Gastrocnemius medialis (tissue), 4 donors: Measurements from ENCODE around the gene NHLRC4. TPM values are rescaled to one million over a fixed set of nuclear protein-coding genes. Genes with fewer than 3 reads are reported as not detected.

Experiments
- ATAC-seq, 2 donors: fragments of 150-250 bp; one replicate each; pipeline ENCODE4 v1.9.1; 2016
- DNase-seq, 2 donors: peaks; one replicate each; pipeline ENCODE4 v3.0.0-alpha.2; 2019
- H3K27ac ChIP-seq, 4 donors: fragments of 200-600 bp; sonication (generic); 1 replicate in 1 of 4; 2 replicates in 3 of 4; pipeline ENCODE4 v1.5.1; 2016 to 2018; ENCODE audit warnings: mild to moderate bottlenecking in 2 of 4, moderate library complexity in 1 of 4
- H3K27me3 ChIP-seq, 3 donors: fragments of 200-600 bp; sonication (generic) in 2 of 3; 1 replicate in 1 of 3; 2 replicates in 2 of 3; pipeline versions ENCODE4 v1.5.1 to v1.6.0; 2016 to 2019; ENCODE audit warnings: mild to moderate bottlenecking in 1 of 3, moderate library complexity in 1 of 3
- H3K36me3 ChIP-seq, 2 donors: fragments of 200-600 bp; sonication (generic) in 1 of 2; one replicate each; pipeline ENCODE4 v1.5.1; 2017 to 2018
- H3K4me1 ChIP-seq, 2 donors: fragments of 200-600 bp; sonication (generic) in 1 of 2; one replicate each; pipeline ENCODE4 v1.5.1; 2016 to 2017; ENCODE audit warnings: mild to moderate bottlenecking in 2 of 2
- H3K4me3 ChIP-seq, 4 donors: fragments of 200-600 bp; sonication (generic) in 3 of 4; 1 replicate in 1 of 4; 2 replicates in 3 of 4; pipeline ENCODE4 v1.5.1; 2016 to 2019; ENCODE audit warnings: mild to moderate bottlenecking in 2 of 4
- H3K9me3 ChIP-seq, 3 donors: fragments of 200-600 bp; sonication (generic) in 2 of 3; 1 replicate in 1 of 3; 2 replicates in 2 of 3; pipeline ENCODE4 v1.5.1; 2016 to 2019
- POLR2A ChIP-seq, 2 donors: fragments of 450-650 bp; IDR thresholded peaks; one replicate each; pipeline ENCODE4 v1.6.1; 2017; ENCODE audit warnings: antibody characterized with exemption in 2 of 2, mild to moderate bottlenecking in 2 of 2, moderate library complexity in 2 of 2
- in situ Hi-C, 4 donors: fragments of 200-750 bp; cut with MboI; loops; one replicate each; pipeline versions ENCODE4 v1.15.0 to v1.8.0; 2017; ENCODE audit warnings: low sequenced_read_pairs in 4 of 4
- intact Hi-C: fragments of 100-400 bp; cut with DNase I; formaldehyde crosslinking; loops from one replicate; pipeline ENCODE4 v1.15.1; 2023; ENCODE audit warnings: low total_unique reads
- total RNA-seq, 4 donors: library from RNA; depleted of rRNA; stranded (reverse); fragments of >200 nt; gene quantifications; one replicate each; pipeline versions ENCODE4 v1.1.0 to v1.2.3, GENCODE V29; 2016
- TF ChIP-seq, protein P1 (sequence below), 5 experiments: fragments of 450-650 bp in 3 of 5; fragments of 200-600 bp in 2 of 5; sonication (generic) in 2 of 5; IDR thresholded peaks in 4 of 5; conservative IDR thresholded peaks in 1 of 5; 1 replicate in 4 of 5; 2 replicates in 1 of 5; pipeline ENCODE4 v1.5.1; 2016 to 2019; ENCODE audit warnings: antibody characterized with exemption in 5 of 5, mild to moderate bottlenecking in 3 of 5, moderate library complexity in 3 of 5

NHLRC4 gene
- total RNA-seq, 4 donors from 2014 or later, result 0.42 to 0.56 (median 0.48) TPM

DNA sequence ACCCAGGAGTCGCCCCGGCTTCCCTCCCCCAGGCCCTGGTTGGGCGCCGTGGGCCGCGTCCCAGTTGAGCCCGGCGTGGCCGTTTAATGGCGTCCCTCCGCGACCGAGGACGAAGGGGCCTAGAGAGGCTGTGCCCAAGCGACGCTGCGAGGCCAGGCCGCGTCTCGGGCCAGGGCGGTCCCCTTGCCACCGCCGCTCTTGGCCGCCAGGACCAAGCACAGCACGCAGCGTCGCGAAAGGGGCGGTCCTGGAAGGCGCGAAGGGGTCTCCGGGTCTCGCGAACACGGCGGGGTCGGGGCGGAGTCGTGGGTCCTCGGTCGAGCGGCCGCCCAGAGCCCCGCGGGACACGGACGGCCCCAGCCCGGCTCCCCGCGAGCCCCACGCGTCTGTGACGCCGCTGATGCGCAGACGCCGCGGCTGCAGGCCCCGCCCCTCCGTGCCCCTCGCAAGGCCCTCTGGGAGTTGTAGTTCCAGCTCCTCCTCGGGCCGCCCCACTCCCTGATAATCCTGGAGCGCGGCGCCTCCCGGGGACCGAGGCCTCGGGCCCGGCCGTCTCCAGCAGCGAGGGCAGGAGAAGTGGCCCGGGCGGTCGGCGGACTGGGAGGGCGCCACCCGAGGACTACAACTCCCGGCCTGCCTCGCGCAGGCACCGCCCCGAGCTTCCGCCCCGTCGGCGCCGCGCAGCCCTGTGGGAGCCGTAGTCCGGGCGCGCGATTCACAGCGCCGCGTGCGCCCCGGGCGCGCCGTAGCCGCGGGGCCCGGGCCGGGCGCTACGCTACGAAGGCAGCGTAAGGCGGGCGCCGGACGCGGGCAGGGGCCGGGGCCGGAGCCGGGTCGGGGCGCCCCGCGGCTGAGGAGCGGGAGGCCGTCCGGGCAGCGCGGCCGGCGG lies 39.5 kb upstream of the NHLRC4 start, which contains the start of gene CAPN15:
TSS of gene CAPN15 (plus strand) at position 698 of the 889 bp plus-strand sequence. CDS start 19,127 bp downstream, outside the sequence.
- Histone ChIP-seq H3K36me3 (no peaks in the 10 kb centered on the region), H3K4me3 (peak within 1 kb of the TSS; percentile 77 to 87 (median 83)), H3K27ac (peak within 1 kb of the TSS; percentile 94 to 100 (median 98)), H3K4me1 (peaks cover 32 to 42% of the 10 kb centered on the region in 2 donors), H3K9me3 (no peaks in the 10 kb centered on the region), H3K27me3 (no peaks in the 10 kb centered on the region)
- DNase-seq (peak; percentile 70 to 83), ATAC-seq (peak; percentile 82 to 83)
- in situ Hi-C loops, result no loop called here
- intact Hi-C loops, result loop anchor here (2.0 kb wide), 2 partner anchors 102 to 110 kb away; partner anchors contain the start of genes METTL26 and RAB11FIP3
- peak; percentile 93 for TF ChIP-seq POLR2A (IDR thresholded peaks at IDR 0.05)
- TF ChIP-seq, protein P1, sequence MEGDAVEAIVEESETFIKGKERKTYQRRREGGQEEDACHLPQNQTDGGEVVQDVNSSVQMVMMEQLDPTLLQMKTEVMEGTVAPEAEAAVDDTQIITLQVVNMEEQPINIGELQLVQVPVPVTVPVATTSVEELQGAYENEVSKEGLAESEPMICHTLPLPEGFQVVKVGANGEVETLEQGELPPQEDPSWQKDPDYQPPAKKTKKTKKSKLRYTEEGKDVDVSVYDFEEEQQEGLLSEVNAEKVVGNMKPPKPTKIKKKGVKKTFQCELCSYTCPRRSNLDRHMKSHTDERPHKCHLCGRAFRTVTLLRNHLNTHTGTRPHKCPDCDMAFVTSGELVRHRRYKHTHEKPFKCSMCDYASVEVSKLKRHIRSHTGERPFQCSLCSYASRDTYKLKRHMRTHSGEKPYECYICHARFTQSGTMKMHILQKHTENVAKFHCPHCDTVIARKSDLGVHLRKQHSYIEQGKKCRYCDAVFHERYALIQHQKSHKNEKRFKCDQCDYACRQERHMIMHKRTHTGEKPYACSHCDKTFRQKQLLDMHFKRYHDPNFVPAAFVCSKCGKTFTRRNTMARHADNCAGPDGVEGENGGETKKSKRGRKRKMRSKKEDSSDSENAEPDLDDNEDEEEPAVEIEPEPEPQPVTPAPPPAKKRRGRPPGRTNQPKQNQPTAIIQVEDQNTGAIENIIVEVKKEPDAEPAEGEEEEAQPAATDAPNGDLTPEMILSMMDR (IDR thresholded peaks at IDR 0.05 in 4 of 5, conservative IDR thresholded peaks at IDR 0.05 in 1 of 5), result peak; percentile 26 to 57 (median 40)

- peaks cover 39 to 44% of the 10 kb centered on the region in 2 donors for H3K4me1 ChIP-seq
- peak overlapping the region; percentile 71 to 84 (median 74) for H3K4me3 ChIP-seq
- in situ Hi-C loops, result no loop called here
- no peaks in the 10 kb centered on the region for H3K9me3 ChIP-seq
- DNase-seq (no peak), ATAC-seq (peak; percentile 2 to 3)
- H3K36me3 ChIP-seq, result no peaks in the 10 kb centered on the region
- TF ChIP-seq, protein P1 (IDR thresholded peaks at IDR 0.05 in 4 of 5, conservative IDR thresholded peaks at IDR 0.05 in 1 of 5), result no peak
- TF ChIP-seq POLR2A (IDR thresholded peaks at IDR 0.05), result no peak
- intact Hi-C loops, result no loop called here
- H3K27ac ChIP-seq, result peak overlapping the region; percentile 87 to 99 (median 92)
- H3K27me3 ChIP-seq, result no peaks in the 10 kb centered on the region
Measured at GRCh38 chr16:528111-529011, 38.4 kb upstream of the NHLRC4 start.

- H3K9me3 ChIP-seq, result no peaks in the 10 kb centered on the region
- H3K27me3 ChIP-seq, result no peaks in the 10 kb centered on the region
- H3K4me1 ChIP-seq, result peaks cover 46 to 52% of the 10 kb centered on the region in 2 donors
- TF ChIP-seq, protein P1 (IDR thresholded peaks at IDR 0.05 in 4 of 5, conservative IDR thresholded peaks at IDR 0.05 in 1 of 5), result no peak
- TF ChIP-seq POLR2A (IDR thresholded peaks at IDR 0.05), result no peak
- peak overlapping the region; percentile 87 to 99 (median 92) for H3K27ac ChIP-seq
- intact Hi-C loops (no loop called here), in situ Hi-C loops (no loop called here)
- H3K36me3 ChIP-seq, result no peaks in the 10 kb centered on the region
- DNase-seq, result no peak
- peak overlapping the region; percentile 71 to 84 (median 74) for H3K4me3 ChIP-seq
- ATAC-seq, result no peak
Measured at GRCh38 chr16:529012-529575, 37.7 kb upstream of the NHLRC4 start.

GRCh38 chr16:530111-530817 lies 36.5 kb upstream of the NHLRC4 start:
- intact Hi-C loops (no loop called here), in situ Hi-C loops (no loop called here)
- Histone ChIP-seq H3K27me3 (no peaks in the 10 kb centered on the region), H3K9me3 (no peaks in the 10 kb centered on the region), H3K4me1 (peaks cover 57 to 58% of the 10 kb centered on the region in 2 donors), H3K27ac (peak overlapping the region in 2 of 4 donors; percentile 87 to 89), H3K4me3 (no peak overlapping the region), H3K36me3 (no peaks in the 10 kb centered on the region)
- no peak for ATAC-seq
- TF ChIP-seq, protein P1 (IDR thresholded peaks at IDR 0.05 in 4 of 5, conservative IDR thresholded peaks at IDR 0.05 in 1 of 5), result no peak
- no peak for TF ChIP-seq POLR2A (IDR thresholded peaks at IDR 0.05)
- DNase-seq, result no peak
